Prostate gland (tissue), 2 donors: Measurements from ENCODE around the gene ERCC1. TPM values are rescaled to one million over a fixed set of nuclear protein-coding genes. Genes with fewer than 3 reads are reported as not detected.

Source experiments
- DNase-seq: peaks from one replicate; pipeline ENCODE4 v3.0.0-alpha.2; 2019; ENCODE audit warnings: low spot score
- H3K27ac ChIP-seq, 2 donors: fragments of 200-600 bp; sonication (generic); 2 replicates each; pipeline ENCODE4 v1.5.1; 2017 to 2019
- H3K27me3 ChIP-seq: fragments of 200-600 bp; sonication (generic); replicated peaks from 2 replicates; pipeline ENCODE4 v1.5.1; 2019; ENCODE audit not compliant: insufficient read depth
- H3K36me3 ChIP-seq, 2 donors: fragments of 200-600 bp; sonication (generic); 1 replicate in 1 of 2; 2 replicates in 1 of 2; pipeline versions ENCODE4 v1.5.1 to v1.8.1; 2017 to 2019
- H3K4me1 ChIP-seq: fragments of 200-600 bp; sonication (generic); replicated peaks from 2 replicates; pipeline ENCODE4 v1.5.1; 2019
- H3K4me3 ChIP-seq, 2 donors: fragments of 200-600 bp; sonication (generic); 2 replicates each; pipeline ENCODE4 v1.5.1; 2017 to 2019
- H3K9me3 ChIP-seq: fragments of 200-600 bp; sonication (generic); 2 replicates; pipeline ENCODE4 v1.5.1; 2017
- POLR2A ChIP-seq: fragments of 450-650 bp; IDR thresholded peaks from one replicate; pipeline ENCODE4 v1.6.1; 2016; ENCODE audit warnings: antibody characterized with exemption, mild to moderate bottlenecking
- POLR2AphosphoS5 ChIP-seq: sonication (generic); formaldehyde crosslinking; IDR thresholded peaks from one replicate; pipeline ENCODE4 v1.6.1; 2017; ENCODE audit warnings: antibody characterized with exemption
- WGBS: methylation state at CpG from one replicate; pipeline ENCODE4 v1.1.5; 2018; 5-methylcytosine and 5-hydroxymethylcytosine counted together
- intact Hi-C: fragments of 100-400 bp; cut with DNase I; formaldehyde crosslinking; loops from one replicate; pipeline ENCODE4 v1.14.2; 2022
- microRNA-seq: library from miRNA; unstranded; fragments of <30 nt; microRNA quantifications from one replicate; pipeline ENCODE4, GENCODE V29; 2016
- small RNA-seq, 2 donors: library from RNA; depleted of rRNA; stranded (forward); fragments of <200 nt; gene quantifications; one replicate each; pipeline ENCODE3, GENCODE V24; 2016
- total RNA-seq, 2 donors: library from RNA; depleted of rRNA; stranded (reverse); fragments of >200 nt; gene quantifications; one replicate each; pipeline ENCODE4 v1.1.0, GENCODE V29; 2016
- TF ChIP-seq, protein P1 (sequence below), 4 experiments: fragments of 200-600 bp in 2 of 4; fragments of 450-650 bp in 2 of 4; sonication (generic) in 2 of 4; IDR thresholded peaks; 1 replicate in 3 of 4; 2 replicates in 1 of 4; pipeline ENCODE4 v1.5.1; 2016 to 2019; ENCODE audit warnings: antibody characterized with exemption in 4 of 4, mild to moderate bottlenecking in 2 of 4, moderate library complexity in 2 of 4

ERCC1 gene
- total RNA-seq, 2 donors from 2014 or later, result 142 to 151 TPM

DNA sequence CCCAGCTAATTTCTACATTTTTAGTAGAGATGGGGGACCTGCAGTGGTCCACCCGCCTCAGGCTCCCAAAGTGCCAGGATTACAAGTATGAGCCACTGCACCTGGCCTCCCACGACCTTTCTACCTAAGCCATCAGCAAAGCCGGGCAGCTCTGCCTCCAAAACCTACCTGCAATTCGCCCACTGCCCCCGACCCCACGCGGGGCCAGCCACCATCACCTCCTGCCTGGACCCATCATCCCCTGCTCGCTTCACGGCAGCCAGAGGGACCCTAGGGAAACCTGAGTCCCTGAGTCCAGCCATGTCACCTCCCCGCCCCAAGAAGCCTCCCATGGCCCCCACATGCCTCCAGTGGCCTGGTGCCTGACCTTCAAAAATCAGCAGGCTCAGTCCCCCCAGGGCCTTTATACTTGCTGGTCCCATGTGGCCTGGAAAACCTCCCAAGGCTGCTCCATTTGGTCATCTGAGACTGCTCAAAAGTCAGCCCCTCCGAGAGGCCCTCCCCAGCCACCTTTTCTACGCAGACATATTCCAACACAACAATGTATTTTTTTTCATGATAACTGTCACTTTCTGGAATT lies 65.4 kb downstream of the ERCC1 start:
- no peak for DNase-seq
- intact Hi-C loops, result no loop called here
- H3K27ac ChIP-seq, result no peak overlapping the region
- H3K9me3 ChIP-seq, result no peaks in the 10 kb centered on the region
- no peaks in the 10 kb centered on the region for H3K36me3 ChIP-seq
- no peaks in the 10 kb centered on the region for H3K4me1 ChIP-seq
- H3K27me3 ChIP-seq, result no peaks in the 10 kb centered on the region
- TF ChIP-seq, protein P1, sequence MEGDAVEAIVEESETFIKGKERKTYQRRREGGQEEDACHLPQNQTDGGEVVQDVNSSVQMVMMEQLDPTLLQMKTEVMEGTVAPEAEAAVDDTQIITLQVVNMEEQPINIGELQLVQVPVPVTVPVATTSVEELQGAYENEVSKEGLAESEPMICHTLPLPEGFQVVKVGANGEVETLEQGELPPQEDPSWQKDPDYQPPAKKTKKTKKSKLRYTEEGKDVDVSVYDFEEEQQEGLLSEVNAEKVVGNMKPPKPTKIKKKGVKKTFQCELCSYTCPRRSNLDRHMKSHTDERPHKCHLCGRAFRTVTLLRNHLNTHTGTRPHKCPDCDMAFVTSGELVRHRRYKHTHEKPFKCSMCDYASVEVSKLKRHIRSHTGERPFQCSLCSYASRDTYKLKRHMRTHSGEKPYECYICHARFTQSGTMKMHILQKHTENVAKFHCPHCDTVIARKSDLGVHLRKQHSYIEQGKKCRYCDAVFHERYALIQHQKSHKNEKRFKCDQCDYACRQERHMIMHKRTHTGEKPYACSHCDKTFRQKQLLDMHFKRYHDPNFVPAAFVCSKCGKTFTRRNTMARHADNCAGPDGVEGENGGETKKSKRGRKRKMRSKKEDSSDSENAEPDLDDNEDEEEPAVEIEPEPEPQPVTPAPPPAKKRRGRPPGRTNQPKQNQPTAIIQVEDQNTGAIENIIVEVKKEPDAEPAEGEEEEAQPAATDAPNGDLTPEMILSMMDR (IDR thresholded peaks at IDR 0.05), result no peak
- TF ChIP-seq POLR2AphosphoS5, result no peak
- no peak for TF ChIP-seq POLR2A
- H3K4me3 ChIP-seq, result no peak overlapping the region
- 94% methylated on average over 12 of the region's 12 CpGs for WGBS

DNA sequence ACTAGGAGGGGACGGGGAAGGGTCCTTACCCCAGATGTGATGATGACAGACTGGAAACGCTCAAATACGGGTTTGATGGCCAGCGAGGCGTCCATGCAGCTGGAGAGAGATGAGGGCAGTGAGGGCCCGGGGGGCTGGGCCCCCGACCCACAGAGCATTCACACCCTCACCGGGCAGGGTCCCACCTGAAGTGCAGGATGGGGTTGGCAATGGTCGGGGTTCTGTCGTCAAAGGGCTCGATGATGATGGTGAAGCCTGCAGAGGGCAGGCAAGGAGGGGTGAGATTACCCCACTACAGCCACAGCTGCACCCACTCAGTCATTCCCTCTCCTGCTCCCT lies 66.3 kb downstream of the ERCC1 start:
- intact Hi-C loops, result no loop called here
- no peaks in the 10 kb centered on the region for H3K9me3 ChIP-seq
- TF ChIP-seq, protein P1 (IDR thresholded peaks at IDR 0.05), result no peak
- TF ChIP-seq POLR2A, result no peak
- TF ChIP-seq POLR2AphosphoS5, result no peak
- no peak overlapping the region for H3K27ac ChIP-seq
- no peak overlapping the region for H3K4me3 ChIP-seq
- DNase-seq, result no peak
- no peaks in the 10 kb centered on the region for H3K27me3 ChIP-seq
- H3K36me3 ChIP-seq, result no peaks in the 10 kb centered on the region
- no peaks in the 10 kb centered on the region for H3K4me1 ChIP-seq
- WGBS, result 91% methylated on average over 11 of the region's 11 CpGs

Small RNA genes lying within 50 kb of the gene (microRNA-seq; reads per million reads assigned to microRNA genes)
- not detected for gene MIR6088

Small RNA genes lying within 50 kb of the gene (small RNA-seq; reads per million reads assigned to genes)
- gene MIR6088, result 0 reads per million in 2 donors

Other genes with a start within 250 kb of the ERCC1 start
- gene TRAPPC6A, start 245.7 kb downstream of the ERCC1 start, total RNA-seq, result 10 to 100 TPM; 57.0 to 80.4 TPM
- 10 to 100 TPM; 21.4 to 30.4 TPM for gene BLOC1S3, start 245.1 kb downstream of the ERCC1 start, total RNA-seq
- gene EXOC3L2, start 178.5 kb downstream of the ERCC1 start, total RNA-seq, result 10 to 100 TPM in 1 of 2 donors, 1 to 10 TPM in 1; 5.8 to 27.0 TPM
- 100 to 1,000 TPM in 1 of 2 donors, 10 to 100 TPM in 1; 24.3 to 120 TPM for gene MARK4, start 172.6 kb downstream of the ERCC1 start, total RNA-seq
- 10 to 100 TPM; 24.7 to 42.8 TPM for gene CKM, start 101.0 kb downstream of the ERCC1 start, total RNA-seq
- 1 to 10 TPM; 3.4 to 7.0 TPM for gene KLC3, start 83.2 kb downstream of the ERCC1 start, total RNA-seq
- gene ERCC2, start 53.3 kb downstream of the ERCC1 start, total RNA-seq, result 10 to 100 TPM; 20.5 to 31.8 TPM
- 10 to 100 TPM; 56.1 to 60.3 TPM for gene PPP1R13L, start 18.8 kb downstream of the ERCC1 start, total RNA-seq
- gene POLR1G, start 17.3 kb downstream of the ERCC1 start, total RNA-seq, result 1 to 10 TPM; 6.6 to 8.9 TPM
- 1 to 10 TPM; 2.5 to 6.4 TPM for gene FOSB, start 44.1 kb upstream of the ERCC1 start, total RNA-seq
- gene RTN2, start 73.1 kb upstream of the ERCC1 start, total RNA-seq, result 10 to 100 TPM in 1 of 2 donors, 1 to 10 TPM in 1; 7.2 to 19.7 TPM
- 1 to 10 TPM in 1 of 2 donors, under 1 TPM in 1; 0.36 to 1.8 TPM for gene PPM1N, start 74.5 kb upstream of the ERCC1 start, total RNA-seq
- gene VASP, start 83.6 kb upstream of the ERCC1 start, total RNA-seq, result 100 to 1,000 TPM in 1 of 2 donors, 10 to 100 TPM in 1; 82.7 to 119 TPM
- gene OPA3, start 160.9 kb upstream of the ERCC1 start, total RNA-seq, result 10 to 100 TPM in 1 of 2 donors, 1 to 10 TPM in 1; 7.2 to 14.5 TPM
- gene GPR4, start 178.3 kb upstream of the ERCC1 start, total RNA-seq, result 1 to 10 TPM in 1 of 2 donors, under 1 TPM in 1; 0.55 to 2.4 TPM
- gene EML2, start 215.5 kb upstream of the ERCC1 start, total RNA-seq, result 10 to 100 TPM; 47.3 to 55.6 TPM
- 1 to 10 TPM; 2.6 to 4.9 TPM for gene GIPR, start 244.3 kb upstream of the ERCC1 start, total RNA-seq